Left colon (tissue), 2 donors: ENCODE data around the gene ABCA7. TPM values are rescaled to one million over a fixed set of nuclear protein-coding genes. Genes with fewer than 3 reads are reported as not detected.
A peak's percentile ranks its signal among the peaks of the same experiment; 100 is the strongest.

ENCODE experiments used
- ATAC-seq: fragments of 200-7000 bp; cut with Tn5 transposase; one replicate; pipeline ENCODE4 v1.9.1; 2020; ENCODE audit warnings: mild to moderate bottlenecking, moderate library complexity
- DNase-seq, 2 donors: peaks; one replicate each; pipeline ENCODE4 v3.0.0-alpha.2; 2020
- intact Hi-C, 2 donors: fragments of 100-400 bp; cut with DNase I in 1 of 2; cut with micrococcal nuclease in 1 of 2; formaldehyde crosslinking; loops; one replicate each; pipeline versions ENCODE4 v1.11.2 to v1.14.0; 2022; cut with DNase I, micrococcal nuclease
- total RNA-seq, 2 donors: library from RNA; stranded (reverse); fragmentation: NEBNext Ultra II Directional; extraction: Animal tissue kit (Norgen Biotek cat#: 25700); gene quantifications; one replicate each; pipeline ENCODE4 v1.2.1, GENCODE V29; 2021
- donor health status: DM: no; HTN: no; CAD: no.
- donor health status: DM: yes; HTN: yes; CAD: no.

Gene ABCA7
- total RNA-seq, 2 donors from 2014 or later, result 23.3 to 35.1 TPM

DNA sequence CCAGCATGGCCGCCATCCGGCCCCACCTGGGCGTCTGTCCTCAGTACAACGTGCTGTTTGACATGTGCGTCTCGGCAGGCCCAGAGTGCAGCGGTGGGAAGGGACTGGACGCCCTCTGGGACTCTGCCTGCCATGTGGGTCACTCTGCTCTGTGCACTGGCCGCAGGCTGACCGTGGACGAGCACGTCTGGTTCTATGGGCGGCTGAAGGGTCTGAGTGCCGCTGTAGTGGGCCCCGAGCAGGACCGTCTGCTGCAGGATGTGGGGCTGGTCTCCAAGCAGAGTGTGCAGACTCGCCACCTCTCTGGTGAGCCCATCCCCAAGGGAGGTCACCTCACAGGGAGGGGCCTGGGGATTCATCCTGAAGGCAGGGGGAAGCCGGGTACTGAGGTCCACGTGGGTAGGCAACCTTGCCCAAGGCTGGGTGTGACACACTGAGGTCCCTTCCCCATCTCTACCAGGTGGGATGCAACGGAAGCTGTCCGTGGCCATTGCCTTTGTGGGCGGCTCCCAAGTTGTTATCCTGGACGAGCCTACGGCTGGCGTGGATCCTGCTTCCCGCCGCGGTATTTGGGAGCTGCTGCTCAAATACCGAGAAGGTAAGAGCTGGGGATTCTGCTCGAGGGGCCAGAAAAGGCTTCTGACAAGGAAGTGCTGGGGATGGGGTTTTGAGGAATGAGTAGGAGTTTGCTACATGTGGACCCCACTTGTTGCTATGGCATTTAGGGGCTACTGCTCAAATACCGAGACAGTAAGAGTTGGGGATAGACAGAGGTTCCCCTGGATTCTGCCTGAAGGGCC is 11.3 kb downstream of the ABCA7 start:
- ATAC-seq (no peak), DNase-seq (no peak)
- intact Hi-C loops, result no loop called here

DNA sequence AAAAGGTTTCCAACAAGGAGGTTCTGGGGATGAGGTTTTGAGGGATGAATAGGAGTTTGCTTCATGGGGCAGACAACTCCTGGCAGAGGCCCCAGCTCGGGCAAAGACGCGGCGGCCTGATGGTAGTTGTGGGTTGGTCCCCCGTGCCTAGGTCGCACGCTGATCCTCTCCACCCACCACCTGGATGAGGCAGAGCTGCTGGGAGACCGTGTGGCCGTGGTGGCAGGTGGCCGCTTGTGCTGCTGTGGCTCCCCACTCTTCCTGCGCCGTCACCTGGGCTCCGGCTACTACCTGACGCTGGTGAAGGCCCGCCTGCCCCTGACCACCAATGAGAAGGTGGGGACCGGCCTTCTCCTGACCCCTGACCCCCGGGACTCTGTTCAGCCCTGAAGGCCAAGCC is 11.9 kb downstream of the ABCA7 start:
- ATAC-seq, result no peak
- intact Hi-C loops, result no loop called here
- DNase-seq, result no peak

DNA sequence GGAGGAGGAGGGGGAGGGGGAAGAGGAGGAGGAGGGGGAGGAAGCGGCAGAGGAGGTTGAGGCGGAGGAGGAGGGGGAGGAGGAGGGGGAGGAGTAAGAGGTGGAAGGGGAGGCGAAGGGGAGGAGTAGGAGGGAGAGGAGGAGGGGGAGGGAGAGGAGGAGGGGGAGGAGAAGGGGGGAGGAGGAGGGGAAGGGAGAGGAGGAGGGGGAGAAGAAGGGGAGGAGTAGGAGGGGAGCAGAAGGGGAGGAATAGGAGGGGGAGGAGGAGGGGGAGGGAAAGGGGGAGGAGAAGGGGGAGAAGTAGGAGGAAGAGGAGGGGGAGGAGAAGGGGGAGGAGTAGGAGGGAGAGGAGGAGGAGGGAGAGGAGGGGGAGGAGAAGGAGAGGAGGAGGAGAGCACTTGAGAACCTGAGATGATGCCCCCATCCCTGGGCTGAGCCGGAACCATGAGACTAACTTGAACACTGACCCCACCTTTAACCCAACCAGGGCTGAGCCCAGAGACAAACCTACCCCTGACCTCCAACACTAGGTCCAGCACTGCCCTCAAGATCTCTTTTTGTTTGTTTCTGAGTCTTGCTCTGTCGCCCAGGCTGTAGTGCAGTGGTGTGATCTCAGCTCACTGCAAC is 12.6 kb downstream of the ABCA7 start:
- DNase-seq (no peak), ATAC-seq (no peak)
- intact Hi-C loops, result no loop called here

DNA sequence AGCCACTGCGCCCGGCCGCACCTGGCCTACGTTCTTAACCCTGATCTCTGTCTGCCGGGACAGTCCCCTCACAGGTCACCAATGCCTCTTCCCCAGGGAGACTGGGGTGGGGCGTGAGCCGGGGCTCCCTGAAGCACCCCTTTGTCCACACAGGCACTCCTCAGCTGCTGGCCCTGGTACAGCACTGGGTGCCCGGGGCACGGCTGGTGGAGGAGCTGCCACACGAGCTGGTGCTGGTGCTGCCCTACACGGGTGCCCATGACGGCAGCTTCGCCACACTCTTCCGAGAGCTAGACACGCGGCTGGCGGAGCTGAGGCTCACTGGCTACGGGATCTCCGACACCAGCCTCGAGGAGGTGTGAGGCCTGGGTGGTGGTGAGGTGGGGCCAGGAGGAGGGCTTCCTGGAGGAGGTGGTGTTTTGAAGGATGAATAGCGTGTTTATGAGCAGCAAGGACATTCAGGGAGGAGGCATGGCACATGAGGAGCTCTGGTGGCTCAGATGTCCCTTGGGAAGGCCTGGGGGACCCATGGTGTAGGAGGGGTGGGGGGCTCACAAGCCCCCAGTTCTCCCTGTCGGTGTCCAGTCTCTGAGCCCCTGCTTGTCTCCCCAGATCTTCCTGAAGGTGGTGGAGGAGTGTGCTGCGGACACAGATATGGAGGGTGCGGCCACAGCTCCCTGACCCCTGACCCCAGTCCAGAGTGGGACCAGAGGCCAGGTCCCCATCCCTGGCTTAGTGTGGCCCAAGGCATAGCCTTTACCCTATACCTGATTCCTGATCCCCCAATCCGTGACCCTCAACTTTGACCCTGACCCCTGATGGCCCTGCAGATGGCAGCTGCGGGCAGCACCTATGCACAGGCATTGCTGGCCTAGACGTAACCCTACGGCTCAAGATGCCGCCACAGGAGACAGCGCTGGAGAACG is 13.5 kb downstream of the ABCA7 start:
- ATAC-seq, result no peak

DNA sequence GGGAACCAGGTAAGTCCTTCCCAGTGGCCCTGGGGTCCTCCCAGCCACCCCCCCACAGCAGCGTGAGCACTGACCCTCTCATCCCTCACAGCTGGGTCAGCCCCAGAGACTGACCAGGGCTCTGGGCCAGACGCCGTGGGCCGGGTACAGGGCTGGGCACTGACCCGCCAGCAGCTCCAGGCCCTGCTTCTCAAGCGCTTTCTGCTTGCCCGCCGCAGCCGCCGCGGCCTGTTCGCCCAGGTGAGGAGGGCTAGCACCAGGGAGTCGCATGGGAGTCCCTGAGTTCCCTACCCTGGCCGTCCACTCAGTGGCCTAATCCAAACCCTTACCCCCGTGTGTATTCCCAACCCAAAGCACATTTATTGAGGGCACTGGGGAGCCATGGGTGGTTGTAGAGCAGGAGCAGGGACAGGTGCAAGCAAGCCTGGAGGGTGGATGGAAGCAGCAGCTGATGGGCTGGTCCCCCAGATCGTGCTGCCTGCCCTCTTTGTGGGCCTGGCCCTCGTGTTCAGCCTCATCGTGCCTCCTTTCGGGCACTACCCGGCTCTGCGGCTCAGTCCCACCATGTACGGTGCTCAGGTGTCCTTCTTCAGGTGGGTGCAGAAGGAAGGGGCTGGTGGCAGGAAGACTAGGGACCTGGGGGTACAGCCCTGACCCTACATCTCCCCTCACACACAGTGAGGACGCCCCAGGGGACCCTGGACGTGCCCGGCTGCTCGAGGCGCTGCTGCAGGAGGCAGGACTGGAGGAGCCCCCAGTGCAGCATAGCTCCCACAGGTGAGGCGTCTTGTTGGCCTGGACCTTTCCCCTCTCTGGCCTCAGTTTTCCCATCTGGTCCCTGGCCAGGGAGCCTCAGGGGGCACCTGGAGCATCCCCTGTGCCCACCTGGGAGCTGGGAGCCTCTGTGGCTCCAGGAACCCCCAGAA is 14.5 kb downstream of the ABCA7 start:
- DNase-seq (no peak), ATAC-seq (no peak)
- intact Hi-C loops, result no loop called here

More for the DNA sequence above, 13.5 kb downstream of the ABCA7 start:
- no peak for DNase-seq
- intact Hi-C loops, result no loop called here

DNA sequence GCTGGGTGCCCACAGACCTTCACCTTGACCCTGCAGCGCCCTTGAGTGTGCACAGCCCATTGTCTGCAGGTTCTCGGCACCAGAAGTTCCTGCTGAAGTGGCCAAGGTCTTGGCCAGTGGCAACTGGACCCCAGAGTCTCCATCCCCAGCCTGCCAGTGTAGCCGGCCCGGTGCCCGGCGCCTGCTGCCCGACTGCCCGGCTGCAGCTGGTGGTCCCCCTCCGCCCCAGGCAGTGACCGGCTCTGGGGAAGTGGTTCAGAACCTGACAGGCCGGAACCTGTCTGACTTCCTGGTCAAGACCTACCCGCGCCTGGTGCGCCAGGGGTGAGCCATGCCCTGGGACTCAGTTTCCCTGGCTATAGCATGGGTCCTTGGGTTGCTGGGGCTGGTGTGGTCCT is 15.1 kb downstream of the ABCA7 start:
- intact Hi-C loops, result no loop called here
- ATAC-seq (no peak), DNase-seq (no peak)

DNA sequence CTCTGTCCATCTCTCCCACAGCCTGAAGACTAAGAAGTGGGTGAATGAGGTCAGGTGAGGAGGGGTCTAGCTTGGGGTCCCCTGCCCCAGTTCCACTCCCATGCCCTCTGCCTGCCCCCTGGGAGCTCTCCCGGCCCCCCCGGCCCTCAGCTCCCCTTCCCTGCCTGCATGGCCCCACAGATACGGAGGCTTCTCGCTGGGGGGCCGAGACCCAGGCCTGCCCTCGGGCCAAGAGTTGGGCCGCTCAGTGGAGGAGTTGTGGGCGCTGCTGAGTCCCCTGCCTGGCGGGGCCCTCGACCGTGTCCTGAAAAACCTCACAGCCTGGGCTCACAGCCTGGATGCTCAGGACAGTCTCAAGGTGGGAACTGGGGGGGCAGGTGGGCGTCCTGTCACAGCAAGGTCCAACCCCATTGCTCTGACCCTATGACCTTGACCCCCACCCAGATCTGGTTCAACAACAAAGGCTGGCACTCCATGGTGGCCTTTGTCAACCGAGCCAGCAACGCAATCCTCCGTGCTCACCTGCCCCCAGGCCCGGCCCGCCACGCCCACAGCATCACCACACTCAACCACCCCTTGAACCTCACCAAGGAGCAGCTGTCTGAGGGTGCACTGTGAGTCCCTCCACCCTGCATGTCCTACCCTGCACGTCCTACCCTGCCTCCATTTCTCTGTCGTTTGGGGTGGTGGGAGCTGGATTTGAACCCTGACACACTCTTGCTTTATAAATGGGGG is 16.1 kb downstream of the ABCA7 start:
- intact Hi-C loops, result no loop called here
- ATAC-seq (no peak), DNase-seq (no peak)

DNA sequence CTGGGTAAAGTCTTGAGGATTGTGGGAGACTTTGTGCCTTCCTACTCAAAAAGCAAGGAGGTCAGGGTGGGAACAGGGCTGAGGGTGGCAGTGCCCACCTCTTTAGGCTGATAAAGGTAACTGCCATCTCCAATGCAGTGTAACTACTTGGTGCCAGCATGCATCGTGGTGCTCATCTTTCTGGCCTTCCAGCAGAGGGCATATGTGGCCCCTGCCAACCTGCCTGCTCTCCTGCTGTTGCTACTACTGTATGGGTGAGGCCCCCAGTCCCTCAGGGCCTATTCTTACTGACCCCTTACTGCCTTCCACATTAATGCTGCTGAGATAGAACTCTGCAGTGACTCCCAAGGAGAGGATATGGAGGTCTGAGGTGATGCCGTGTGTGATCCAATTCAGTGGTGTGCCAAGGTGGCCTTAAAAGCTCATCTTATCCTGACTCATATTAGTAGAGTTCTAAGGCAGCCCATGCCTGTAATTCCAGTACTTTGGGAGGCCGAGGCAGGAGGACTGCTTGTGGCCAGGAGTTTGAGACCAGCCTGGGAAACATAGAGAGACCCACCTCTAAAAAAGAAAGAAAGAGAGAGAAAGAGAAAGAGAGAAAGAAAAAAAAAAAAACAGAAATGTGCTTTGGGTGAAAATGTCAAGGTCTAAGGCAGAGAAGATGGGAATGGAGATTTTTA is 17.4 kb downstream of the ABCA7 start:
- intact Hi-C loops, result no loop called here
- ATAC-seq (peak; percentile 81), DNase-seq (peak in 1 of 2 donors; percentile 30)

DNA sequence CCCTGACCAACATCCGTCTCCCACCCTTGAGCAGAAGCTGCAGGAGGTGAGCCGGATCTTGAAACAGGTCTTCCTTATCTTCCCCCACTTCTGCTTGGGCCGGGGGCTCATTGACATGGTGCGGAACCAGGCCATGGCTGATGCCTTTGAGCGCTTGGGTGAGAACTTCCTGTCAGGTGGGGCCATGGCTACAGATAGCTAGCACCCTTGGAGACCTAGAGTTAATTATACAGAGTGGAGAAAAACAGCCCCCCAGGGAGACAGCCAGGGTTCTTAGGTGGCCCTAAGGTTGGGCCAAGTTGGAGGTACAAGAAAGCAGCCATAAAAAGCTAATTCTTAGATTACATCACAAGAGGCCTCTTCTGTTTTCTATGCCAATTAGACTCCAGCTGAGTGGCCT is 18.2 kb downstream of the ABCA7 start:
- ATAC-seq, result no peak
- no peak for DNase-seq
- intact Hi-C loops, result no loop called here

DNA sequence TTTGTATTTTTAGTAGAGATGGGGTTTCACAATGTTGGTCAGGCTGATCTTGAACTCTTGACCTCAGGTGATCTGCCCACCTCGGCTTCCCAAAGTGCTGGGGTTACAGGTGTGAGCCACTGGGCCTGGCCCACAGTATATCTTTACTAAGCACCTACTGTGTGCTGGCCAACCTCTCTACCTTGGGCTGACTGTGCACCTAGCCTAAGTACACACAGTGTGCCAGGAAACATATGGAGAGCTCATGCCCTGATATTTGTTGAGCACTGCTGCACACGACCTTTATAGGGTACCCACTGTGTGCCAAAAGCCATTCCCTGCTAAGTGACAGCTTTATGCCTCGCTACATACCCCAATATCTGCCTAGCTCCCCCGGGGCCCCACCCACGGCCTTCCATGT is 20.8 kb downstream of the ABCA7 start:
- no peak for ATAC-seq
- DNase-seq, result no peak
- intact Hi-C loops, result no loop called here

DNA sequence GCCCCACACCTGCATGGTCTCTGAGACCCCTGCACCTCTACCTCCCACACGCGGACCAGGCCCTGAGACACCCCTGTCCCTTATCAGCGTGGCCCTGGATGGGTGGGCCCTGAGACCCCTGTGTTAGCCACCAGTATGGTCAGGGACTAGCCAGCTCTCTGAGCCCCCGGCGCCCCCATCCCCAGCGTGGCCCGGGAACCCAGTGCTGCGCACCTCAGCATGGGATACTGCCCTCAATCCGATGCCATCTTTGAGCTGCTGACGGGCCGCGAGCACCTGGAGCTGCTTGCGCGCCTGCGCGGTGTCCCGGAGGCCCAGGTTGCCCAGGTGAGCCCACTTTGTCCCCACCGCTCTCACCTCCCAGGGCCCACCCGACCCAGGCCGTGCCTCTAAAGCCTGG is 22.1 kb downstream of the ABCA7 start:
- intact Hi-C loops, result no loop called here
- no peak for DNase-seq
- no peak for ATAC-seq

DNA sequence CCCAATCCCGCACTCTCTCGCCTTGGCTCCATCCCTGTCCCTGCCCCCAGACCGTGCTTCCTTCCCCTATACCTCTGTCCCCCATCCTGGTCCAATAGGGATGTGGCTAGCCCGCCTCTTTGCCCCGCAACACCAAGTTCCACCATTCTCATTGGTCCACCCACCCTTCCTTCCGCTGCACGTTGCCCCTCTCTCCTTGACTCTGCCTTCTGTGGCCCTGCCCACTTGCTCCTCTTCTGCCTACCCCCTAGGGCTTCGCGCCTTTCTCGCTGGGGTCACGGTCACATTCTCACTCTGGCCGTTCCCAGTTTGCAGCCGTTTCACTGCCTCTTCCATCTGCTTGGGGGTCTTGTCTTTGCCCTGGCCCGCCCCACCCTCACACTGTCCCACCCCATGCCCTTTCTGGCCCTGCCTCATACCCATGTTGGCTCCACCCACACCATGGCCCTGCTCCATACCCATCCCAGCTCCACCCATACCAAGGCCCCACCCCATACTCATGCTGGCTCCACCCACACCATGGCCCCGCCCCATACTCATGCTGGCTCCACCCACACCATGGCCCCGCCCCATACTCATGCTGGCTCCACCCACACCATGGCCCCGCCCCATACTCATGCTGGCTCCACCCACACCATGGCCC is 22.6 kb downstream of the ABCA7 start:
- ATAC-seq, result no peak
- DNase-seq, result peak in 1 of 2 donors; percentile 25
- intact Hi-C loops, result no loop called here

DNA sequence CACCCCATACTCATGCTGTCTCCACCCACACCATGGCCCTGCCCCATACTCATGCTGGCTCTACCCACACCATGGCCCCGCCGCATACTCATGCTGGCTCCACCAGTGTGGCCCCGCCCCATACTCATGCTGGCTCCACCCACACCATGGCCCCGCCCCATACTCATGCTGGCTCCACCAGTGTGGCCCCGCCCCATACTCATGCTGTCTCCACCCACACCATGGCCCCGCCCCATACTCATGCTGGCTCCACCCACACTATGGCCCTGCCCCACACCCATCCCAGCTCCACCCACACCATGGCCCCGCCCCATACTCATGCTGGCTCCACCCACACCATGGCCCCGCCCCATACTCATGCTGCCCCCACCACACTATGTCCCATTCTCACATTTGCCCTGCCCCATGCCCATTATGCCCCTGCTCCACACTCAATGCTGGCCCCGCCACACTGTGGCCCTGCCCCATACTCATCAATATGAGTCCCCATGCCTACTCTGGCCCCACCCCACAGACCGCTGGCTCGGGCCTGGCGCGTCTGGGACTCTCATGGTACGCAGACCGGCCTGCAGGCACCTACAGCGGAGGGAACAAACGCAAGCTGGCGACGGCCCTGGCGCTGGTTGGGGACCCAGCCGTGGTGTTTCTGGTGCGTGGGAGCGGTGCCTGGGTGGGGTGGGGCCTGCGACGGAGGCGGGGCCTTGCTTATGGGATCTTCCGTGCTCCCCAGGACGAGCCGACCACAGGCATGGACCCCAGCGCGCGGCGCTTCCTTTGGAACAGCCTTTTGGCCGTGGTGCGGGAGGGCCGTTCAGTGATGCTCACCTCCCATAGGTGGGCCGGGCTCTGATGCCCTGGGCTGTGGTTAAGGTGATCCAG is 23.4 kb downstream of the ABCA7 start:
- ATAC-seq, result no peak
- peak; percentile 38 to 45 for DNase-seq
- intact Hi-C loops, result no loop called here

DNA sequence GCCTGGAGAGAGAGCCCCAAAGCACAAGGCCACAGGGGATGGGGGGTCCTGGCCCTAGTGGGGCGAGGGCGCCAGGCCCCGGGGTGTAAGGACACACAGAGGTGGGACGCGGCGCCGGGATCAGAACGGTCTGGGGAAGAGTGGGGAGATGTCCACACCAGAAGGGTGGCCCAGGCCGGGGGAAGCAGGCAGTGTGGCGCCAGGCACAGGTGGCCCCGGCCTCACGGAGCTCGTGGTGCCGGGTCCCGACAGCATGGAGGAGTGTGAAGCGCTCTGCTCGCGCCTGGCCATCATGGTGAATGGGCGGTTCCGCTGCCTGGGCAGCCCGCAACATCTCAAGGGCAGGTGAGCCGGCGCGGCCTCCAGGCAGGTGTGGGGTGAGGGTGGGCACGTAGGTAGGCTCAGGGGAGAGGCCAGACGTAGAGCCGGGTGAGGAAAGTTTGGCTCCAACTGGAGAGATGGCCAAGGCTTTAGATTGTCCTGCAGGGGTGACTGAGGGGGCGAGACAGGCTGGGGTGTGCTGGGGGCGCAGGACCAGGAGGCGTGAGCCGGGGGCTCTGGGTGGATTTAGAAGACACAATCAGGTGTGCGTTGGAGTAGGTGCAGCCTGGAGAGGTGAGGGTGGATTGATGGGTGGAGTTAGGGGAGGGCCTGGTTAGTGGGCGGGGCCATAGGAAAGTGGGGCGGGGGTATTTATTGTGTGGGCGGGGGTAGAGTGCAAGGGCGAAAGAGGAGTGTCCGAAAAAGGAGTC is 24.2 kb downstream of the ABCA7 start:
- intact Hi-C loops, result no loop called here
- DNase-seq, result peak; percentile 38 to 41
- peak; percentile 33 for ATAC-seq
